DND-41 (cell line): Measurements from ENCODE around the gene POLR2C.

ENCODE experiments used
- ATAC-seq: fragments of 200-7000 bp; cut with Tn5 transposase; 3 replicates; pipeline ENCODE4 v1.9.1; 2021; ENCODE audit warnings: low read depth; ENCODE audit not compliant: insufficient read depth
- DNase-seq: peaks from one replicate; pipeline ENCODE4 v3.0.0-alpha.2; 2020
- H2AFZ ChIP-seq: 2 replicates; pipeline ENCODE4 v1.6.0; 2012; ENCODE audit warnings: low read depth, low read length
- H3K27ac ChIP-seq: 2 replicates; pipeline ENCODE4 v1.5.1; 2012; ENCODE audit warnings: low read length, inconsistent platforms
- H3K27me3 ChIP-seq: fragments of 200-600 bp; sonication (generic); 2 replicates; pipeline ENCODE4 v1.6.0; 2012; ENCODE audit warnings: low read length, mild to moderate bottlenecking, inconsistent platforms; ENCODE audit not compliant: insufficient read depth, poor library complexity
- H3K36me3 ChIP-seq: 2 replicates; pipeline ENCODE4 v1.5.1; 2012; ENCODE audit warnings: low read length, inconsistent platforms; ENCODE audit not compliant: insufficient read depth
- H3K4me1 ChIP-seq: 2 replicates; pipeline ENCODE4 v1.5.1; 2012; ENCODE audit warnings: mild to moderate bottlenecking, low read length; ENCODE audit not compliant: insufficient read depth
- H3K4me2 ChIP-seq: 2 replicates; pipeline ENCODE4 v1.6.0; 2012; ENCODE audit warnings: mild to moderate bottlenecking, moderate library complexity, low read length, inconsistent platforms; ENCODE audit not compliant: insufficient read depth
- H3K4me3 ChIP-seq, 2 experiments: fragments of 200-600 bp in 1 of 2; shearing (Covaris generic) in 1 of 2; 2 replicates each; pipeline ENCODE4 v1.5.1; 2012 to 2016; ENCODE audit warnings: inconsistent platforms in 2 of 2, low read length in 2 of 2, mild to moderate bottlenecking in 2 of 2, low read depth in 1 of 2, moderate library complexity in 1 of 2
- H3K79me2 ChIP-seq: 2 replicates; pipeline ENCODE4 v1.6.0; 2012; ENCODE audit warnings: low read length, inconsistent platforms; ENCODE audit not compliant: insufficient read depth
- H3K9ac ChIP-seq: 2 replicates; pipeline ENCODE4 v1.6.0; 2012; ENCODE audit warnings: low read depth, mild to moderate bottlenecking, inconsistent platforms, low read length, moderate library complexity
- H3K9me3 ChIP-seq: 2 replicates; pipeline ENCODE4 v1.5.1; 2012; ENCODE audit warnings: low read length, moderate library complexity, mild to moderate bottlenecking, inconsistent platforms; ENCODE audit not compliant: insufficient read depth, severe bottlenecking
- H4K20me1 ChIP-seq: 2 replicates; pipeline ENCODE4 v1.6.0; 2012; ENCODE audit warnings: low read length; ENCODE audit not compliant: insufficient read depth
- CTCF ChIP-seq: IDR thresholded peaks from 2 replicates; pipeline ENCODE4 v1.5.1; 2012; ENCODE audit warnings: borderline replicate concordance, low read length, moderate library complexity, mild to moderate bottlenecking; ENCODE audit not compliant: poor library complexity, severe bottlenecking; ENCODE audit errors: extremely low read depth
- EZH2 ChIP-seq: IDR thresholded peaks from 3 replicates; pipeline ENCODE4 v1.6.1; 2012; ENCODE audit warnings: borderline replicate concordance, low read depth, mild to moderate bottlenecking, moderate library complexity, low read length, inconsistent platforms; ENCODE audit not compliant: severe bottlenecking

POLR2C gene

GRCh38 chr16:57516176-57516725, 53.8 kb downstream of the POLR2C start:
- Histone ChIP-seq H2AFZ (no peak overlapping the region), H3K9ac (no peak overlapping the region), H3K27ac (no peak overlapping the region), H3K79me2 (no peaks in the 10 kb centered on the region), H3K4me2 (no peak overlapping the region), H3K36me3 (no peaks in the 10 kb centered on the region), H3K9me3 (no peaks in the 10 kb centered on the region), H3K27me3 (no peaks in the 10 kb centered on the region), H3K4me3 (no peak overlapping the region), H4K20me1 (peaks cover 3% of the 10 kb centered on the region; the same call in 1 of the 2 replicates), H3K4me1 (no peaks in the 10 kb centered on the region)
- DNase-seq: no peak
- no peak for ATAC-seq
- TF ChIP-seq EZH2 (no peak), CTCF (no peak)

GRCh38 chr16:57516773-57517172, 54.3 kb downstream of the POLR2C start:
- no peak overlapping the region for H3K9ac ChIP-seq
- no peaks in the 10 kb centered on the region for H3K9me3 ChIP-seq
- no peak overlapping the region for H2AFZ ChIP-seq
- H3K4me1 ChIP-seq: no peaks in the 10 kb centered on the region
- H3K4me3 ChIP-seq: no peak overlapping the region
- no peak overlapping the region for H3K4me2 ChIP-seq
- H3K27me3 ChIP-seq: no peaks in the 10 kb centered on the region
- H3K79me2 ChIP-seq: no peaks in the 10 kb centered on the region
- H4K20me1 ChIP-seq: peaks cover 3% of the 10 kb centered on the region; the same call in 1 of the 2 replicates
- TF ChIP-seq CTCF: no peak
- TF ChIP-seq EZH2: no peak
- no peaks in the 10 kb centered on the region for H3K36me3 ChIP-seq
- H3K27ac ChIP-seq: no peak overlapping the region
- ATAC-seq: no peak
- no peak for DNase-seq

- Histone ChIP-seq H3K79me2 (no peaks in the 10 kb centered on the region), H3K27ac (no peak overlapping the region), H2AFZ (no peak overlapping the region), H3K4me1 (no peaks in the 10 kb centered on the region), H3K9ac (no peak overlapping the region), H3K27me3 (no peaks in the 10 kb centered on the region), H3K9me3 (no peaks in the 10 kb centered on the region), H3K4me3 (no peak overlapping the region), H4K20me1 (peaks cover 3% of the 10 kb centered on the region; the same call in 1 of the 2 replicates), H3K36me3 (no peaks in the 10 kb centered on the region), H3K4me2 (no peak overlapping the region)
- ATAC-seq (no peak), DNase-seq (no peak)
- TF ChIP-seq EZH2: no peak
- TF ChIP-seq CTCF: no peak
Observed at GRCh38 chr16:57517397-57518367, 55.2 kb downstream of the POLR2C start.
